GM23338 (cell line): ENCODE data around the gene SOST. TPM values are rescaled to one million over a fixed set of nuclear protein-coding genes. Genes with fewer than 3 reads are reported as not detected.

ENCODE experiments used
- ATAC-seq: fragments of 200-7000 bp; cut with Tn5 transposase; 3 replicates; pipeline ENCODE4 v1.9.1; 2020
- DNase-seq: peaks from one replicate; pipeline ENCODE4 v3.0.0-alpha.2; 2015; ENCODE audit warnings: low spot score
- H2AFZ ChIP-seq: fragments of 200-600 bp; sonication (generic); 2 replicates; pipeline ENCODE4 v1.8.0; 2016; ENCODE audit warnings: antibody characterized with exemption, mild to moderate bottlenecking, moderate library complexity
- H3F3A ChIP-seq: fragments of 200-600 bp; sonication (generic); replicated peaks from 2 replicates; pipeline ENCODE4 v1.8.0; 2017; ENCODE audit warnings: antibody characterized with exemption, mixed run types, low read depth
- H3K27ac ChIP-seq: fragments of 200-600 bp; sonication (generic); 2 replicates; pipeline ENCODE4 v1.6.1; 2016; ENCODE audit warnings: low read depth
- H3K27me3 ChIP-seq: fragments of 200-600 bp; sonication (generic); 2 replicates; pipeline ENCODE4 v1.8.0; 2016; ENCODE audit warnings: mild to moderate bottlenecking, mixed run types, moderate library complexity; ENCODE audit not compliant: insufficient read depth
- H3K36me3 ChIP-seq: fragments of 200-600 bp; sonication (generic); 2 replicates; pipeline ENCODE4 v1.8.0; 2016; ENCODE audit warnings: mild to moderate bottlenecking; ENCODE audit not compliant: insufficient read depth
- H3K4me1 ChIP-seq: fragments of 200-600 bp; sonication (generic); 2 replicates; pipeline ENCODE4 v1.8.0; 2016; ENCODE audit warnings: mild to moderate bottlenecking, moderate library complexity; ENCODE audit not compliant: insufficient read depth
- H3K4me2 ChIP-seq: fragments of 200-600 bp; sonication (generic); 2 replicates; pipeline ENCODE4 v1.7.1; 2017; ENCODE audit warnings: mixed run types
- H3K4me3 ChIP-seq: fragments of 200-600 bp; sonication (generic); 2 replicates; pipeline ENCODE4 v1.6.1; 2016; ENCODE audit warnings: mixed run types
- H3K79me2 ChIP-seq: fragments of 200-600 bp; sonication (generic); replicated peaks from 2 replicates; pipeline ENCODE4 v1.8.0; 2017; ENCODE audit warnings: mild to moderate bottlenecking; ENCODE audit not compliant: insufficient read depth
- H3K9me2 ChIP-seq: fragments of 200-600 bp; sonication (generic); 2 replicates; pipeline ENCODE4 v1.8.0; 2017; ENCODE audit not compliant: insufficient read depth
- H4K20me1 ChIP-seq: fragments of 200-600 bp; sonication (generic); replicated peaks from 2 replicates; pipeline ENCODE4 v1.8.0; 2017; ENCODE audit warnings: mild to moderate bottlenecking; ENCODE audit not compliant: insufficient read depth
- H3K27ac Mint-ChIP-seq: 2 replicates; pipeline ENCODE4 v1.8.0; 2020; ENCODE audit warnings: inconsistent platforms, mild to moderate bottlenecking, moderate library complexity, mixed read lengths
- H3K27me3 Mint-ChIP-seq: 3 replicates; pipeline ENCODE4 v1.8.0; 2022; ENCODE audit warnings: low read depth, mild to moderate bottlenecking, moderate library complexity, mixed read lengths, inconsistent platforms; ENCODE audit not compliant: insufficient read depth, poor library complexity
- H3K36me3 Mint-ChIP-seq: 3 replicates; pipeline ENCODE4 v1.8.0; 2021; ENCODE audit warnings: low read depth, mild to moderate bottlenecking, inconsistent platforms, moderate library complexity, mixed read lengths
- H3K4me1 Mint-ChIP-seq: 3 replicates; pipeline ENCODE4 v1.8.0; 2020; ENCODE audit warnings: mild to moderate bottlenecking, inconsistent platforms, mixed read lengths
- H3K4me3 Mint-ChIP-seq: 3 replicates; pipeline ENCODE4 v1.8.0; 2021; ENCODE audit warnings: moderate library complexity, mild to moderate bottlenecking, inconsistent platforms, mixed read lengths
- H3K9me3 Mint-ChIP-seq: 3 replicates; pipeline ENCODE4 v1.8.0; 2020; ENCODE audit warnings: moderate library complexity, mild to moderate bottlenecking, inconsistent platforms, mixed read lengths
- CREB1 ChIP-seq: fragments of 250-450 bp; sonication (Bioruptor Pico); IDR thresholded peaks from 2 replicates; pipeline ENCODE4 v1.5.0; 2020; ENCODE audit warnings: low read depth, mild to moderate bottlenecking, moderate library complexity
- EZH2 ChIP-seq: fragments of 200-600 bp; sonication (generic); IDR thresholded peaks from one replicate; pipeline ENCODE4 v1.8.0; 2017; ENCODE audit warnings: antibody characterized with exemption, mild to moderate bottlenecking, low read depth; ENCODE audit not compliant: unreplicated experiment
- EZH2phosphoT487 ChIP-seq: fragments of 200-600 bp; sonication (generic); IDR thresholded peaks from one replicate; pipeline ENCODE4 v1.8.1; 2018; ENCODE audit warnings: antibody characterized with exemption; ENCODE audit not compliant: unreplicated experiment
- JUNB ChIP-seq: IDR thresholded peaks from one replicate; pipeline ENCODE4 v1.6.1; 2016; ENCODE audit warnings: antibody characterized with exemption; ENCODE audit not compliant: unreplicated experiment
- NANOG ChIP-seq: IDR thresholded peaks from 2 replicates; pipeline ENCODE4 v1.6.1; 2016; ENCODE audit warnings: antibody characterized with exemption, borderline replicate concordance
- POLR2AphosphoS5 ChIP-seq: IDR thresholded peaks from 2 replicates; pipeline ENCODE4 v1.6.1; 2016; ENCODE audit warnings: antibody characterized with exemption, low read depth
- STAT1 ChIP-seq: IDR thresholded peaks from one replicate; pipeline ENCODE4 v1.6.1; 2016; ENCODE audit warnings: antibody characterized with exemption; ENCODE audit not compliant: unreplicated experiment
- ZNF114 ChIP-seq: fragments of 250-450 bp; sonication (Bioruptor Pico); IDR thresholded peaks from 2 replicates; pipeline ENCODE4 v1.5.0; 2020; ENCODE audit warnings: mild to moderate bottlenecking, moderate library complexity
- ZNF331 ChIP-seq: fragments of 250-450 bp; sonication (Bioruptor Pico); IDR thresholded peaks from 2 replicates; pipeline ENCODE4 v1.5.0; 2020; ENCODE audit warnings: low read depth, mild to moderate bottlenecking, moderate library complexity
- polyA plus RNA-seq: library from polyadenylated mRNA; unstranded; fragments of >200 nt; fragmentation: Nextera tagmentation; extraction: Ambion mirVana; gene quantifications from 2 replicates; pipeline ENCODE4 v1.2.1, GENCODE V29; 2016
- total RNA-seq: library from RNA; depleted of rRNA; stranded (reverse); fragments of >200 nt; shearing (Covaris generic); gene quantifications from 2 replicates; pipeline ENCODE4 v1.2.3, GENCODE V29; 2014
- TF ChIP-seq, protein P1 (sequence below), 2 experiments: fragments of 200-600 bp in 1 of 2; sonication (generic) in 1 of 2; conservative IDR thresholded peaks; 2 replicates each; pipeline versions ENCODE4 v1.5.1 to v1.6.1; 2016 to 2017; ENCODE audit warnings: antibody characterized with exemption in 2 of 2, low read depth in 2 of 2, mild to moderate bottlenecking in 2 of 2, moderate library complexity in 1 of 2
- TF ChIP-seq, protein P2 (sequence below): IDR thresholded peaks from one replicate; pipeline ENCODE4 v1.6.1; 2018; ENCODE audit warnings: antibody characterized with exemption; ENCODE audit not compliant: unreplicated experiment
- TF ChIP-seq, protein P3 (sequence below): fragments of 250-450 bp; sonication (Bioruptor Pico); IDR thresholded peaks from 2 replicates; pipeline ENCODE4 v1.5.0; 2020; ENCODE audit warnings: mild to moderate bottlenecking, moderate library complexity
- TF ChIP-seq, protein P4 (sequence below): IDR thresholded peaks from 2 replicates; pipeline ENCODE4 v1.6.1; 2016; ENCODE audit warnings: antibody characterized with exemption

The SOST gene
- total and polyA plus RNA-seq, 2 experiments from 2014 or later: not detected

DNA sequence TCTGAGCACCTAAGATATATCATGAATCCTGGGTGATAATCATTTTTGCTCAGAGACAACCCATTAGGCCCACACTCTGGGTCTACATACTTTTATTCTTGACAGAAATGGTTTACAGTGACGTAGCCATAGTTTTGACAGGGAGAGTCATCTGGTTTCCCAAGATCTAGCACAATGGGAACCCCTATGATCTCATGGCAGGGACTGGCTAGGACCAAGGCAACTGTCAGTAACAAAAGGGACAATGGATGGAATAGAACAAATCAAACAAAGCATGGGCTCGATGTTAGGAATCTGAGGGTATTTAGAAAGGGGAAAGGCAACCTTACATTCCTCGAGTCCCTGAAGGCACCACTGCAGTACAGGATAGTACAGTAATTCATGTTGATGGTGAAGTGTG is 42.1 kb upstream of the SOST start:
- Histone ChIP-seq H3K4me2 (no peak overlapping the region), H3K27me3 (no peaks in the 10 kb centered on the region), H2AFZ (no peak overlapping the region), H3K36me3 (peaks cover 2% of the 10 kb centered on the region; the same call in 1 of the 2 replicates), H3F3A (no peaks in the 10 kb centered on the region; the same call in 1 of the 2 replicates), H3K27ac (no peak overlapping the region), H3K79me2 (no peaks in the 10 kb centered on the region), H4K20me1 (no peaks in the 10 kb centered on the region), H3K4me3 (no peak overlapping the region), H3K9me2 (no peaks in the 10 kb centered on the region), H3K4me1 (peaks cover 37% of the 10 kb centered on the region)
- ATAC-seq (no peak), DNase-seq (no peak)
- Mint-ChIP-seq H3K27me3 (peaks cover 3% of the 10 kb centered on the region), H3K27ac (no peak overlapping the region), H3K4me1 (peaks cover 39% of the 10 kb centered on the region), H3K36me3 (peaks cover 26% of the 10 kb centered on the region; the same call in 2 of the 3 replicates), H3K9me3 (peaks cover 37% of the 10 kb centered on the region), H3K4me3 (no peak overlapping the region)
- no peak for TF ChIP-seq ZNF114 (CRISPR knock-in tag)
- no peak for TF ChIP-seq CREB1 (CRISPR knock-in tag)
- no peak for TF ChIP-seq EZH2phosphoT487
- no peak for TF ChIP-seq POLR2AphosphoS5
- TF ChIP-seq, protein P1, sequence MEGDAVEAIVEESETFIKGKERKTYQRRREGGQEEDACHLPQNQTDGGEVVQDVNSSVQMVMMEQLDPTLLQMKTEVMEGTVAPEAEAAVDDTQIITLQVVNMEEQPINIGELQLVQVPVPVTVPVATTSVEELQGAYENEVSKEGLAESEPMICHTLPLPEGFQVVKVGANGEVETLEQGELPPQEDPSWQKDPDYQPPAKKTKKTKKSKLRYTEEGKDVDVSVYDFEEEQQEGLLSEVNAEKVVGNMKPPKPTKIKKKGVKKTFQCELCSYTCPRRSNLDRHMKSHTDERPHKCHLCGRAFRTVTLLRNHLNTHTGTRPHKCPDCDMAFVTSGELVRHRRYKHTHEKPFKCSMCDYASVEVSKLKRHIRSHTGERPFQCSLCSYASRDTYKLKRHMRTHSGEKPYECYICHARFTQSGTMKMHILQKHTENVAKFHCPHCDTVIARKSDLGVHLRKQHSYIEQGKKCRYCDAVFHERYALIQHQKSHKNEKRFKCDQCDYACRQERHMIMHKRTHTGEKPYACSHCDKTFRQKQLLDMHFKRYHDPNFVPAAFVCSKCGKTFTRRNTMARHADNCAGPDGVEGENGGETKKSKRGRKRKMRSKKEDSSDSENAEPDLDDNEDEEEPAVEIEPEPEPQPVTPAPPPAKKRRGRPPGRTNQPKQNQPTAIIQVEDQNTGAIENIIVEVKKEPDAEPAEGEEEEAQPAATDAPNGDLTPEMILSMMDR (conservative IDR thresholded peaks at IDR 0.05; ENCODE audit: low read depth in 2 of 2): no peak
- TF ChIP-seq, protein P2, sequence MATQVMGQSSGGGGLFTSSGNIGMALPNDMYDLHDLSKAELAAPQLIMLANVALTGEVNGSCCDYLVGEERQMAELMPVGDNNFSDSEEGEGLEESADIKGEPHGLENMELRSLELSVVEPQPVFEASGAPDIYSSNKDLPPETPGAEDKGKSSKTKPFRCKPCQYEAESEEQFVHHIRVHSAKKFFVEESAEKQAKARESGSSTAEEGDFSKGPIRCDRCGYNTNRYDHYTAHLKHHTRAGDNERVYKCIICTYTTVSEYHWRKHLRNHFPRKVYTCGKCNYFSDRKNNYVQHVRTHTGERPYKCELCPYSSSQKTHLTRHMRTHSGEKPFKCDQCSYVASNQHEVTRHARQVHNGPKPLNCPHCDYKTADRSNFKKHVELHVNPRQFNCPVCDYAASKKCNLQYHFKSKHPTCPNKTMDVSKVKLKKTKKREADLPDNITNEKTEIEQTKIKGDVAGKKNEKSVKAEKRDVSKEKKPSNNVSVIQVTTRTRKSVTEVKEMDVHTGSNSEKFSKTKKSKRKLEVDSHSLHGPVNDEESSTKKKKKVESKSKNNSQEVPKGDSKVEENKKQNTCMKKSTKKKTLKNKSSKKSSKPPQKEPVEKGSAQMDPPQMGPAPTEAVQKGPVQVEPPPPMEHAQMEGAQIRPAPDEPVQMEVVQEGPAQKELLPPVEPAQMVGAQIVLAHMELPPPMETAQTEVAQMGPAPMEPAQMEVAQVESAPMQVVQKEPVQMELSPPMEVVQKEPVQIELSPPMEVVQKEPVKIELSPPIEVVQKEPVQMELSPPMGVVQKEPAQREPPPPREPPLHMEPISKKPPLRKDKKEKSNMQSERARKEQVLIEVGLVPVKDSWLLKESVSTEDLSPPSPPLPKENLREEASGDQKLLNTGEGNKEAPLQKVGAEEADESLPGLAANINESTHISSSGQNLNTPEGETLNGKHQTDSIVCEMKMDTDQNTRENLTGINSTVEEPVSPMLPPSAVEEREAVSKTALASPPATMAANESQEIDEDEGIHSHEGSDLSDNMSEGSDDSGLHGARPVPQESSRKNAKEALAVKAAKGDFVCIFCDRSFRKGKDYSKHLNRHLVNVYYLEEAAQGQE: no peak
- TF ChIP-seq STAT1: no peak
- TF ChIP-seq, protein P3, sequence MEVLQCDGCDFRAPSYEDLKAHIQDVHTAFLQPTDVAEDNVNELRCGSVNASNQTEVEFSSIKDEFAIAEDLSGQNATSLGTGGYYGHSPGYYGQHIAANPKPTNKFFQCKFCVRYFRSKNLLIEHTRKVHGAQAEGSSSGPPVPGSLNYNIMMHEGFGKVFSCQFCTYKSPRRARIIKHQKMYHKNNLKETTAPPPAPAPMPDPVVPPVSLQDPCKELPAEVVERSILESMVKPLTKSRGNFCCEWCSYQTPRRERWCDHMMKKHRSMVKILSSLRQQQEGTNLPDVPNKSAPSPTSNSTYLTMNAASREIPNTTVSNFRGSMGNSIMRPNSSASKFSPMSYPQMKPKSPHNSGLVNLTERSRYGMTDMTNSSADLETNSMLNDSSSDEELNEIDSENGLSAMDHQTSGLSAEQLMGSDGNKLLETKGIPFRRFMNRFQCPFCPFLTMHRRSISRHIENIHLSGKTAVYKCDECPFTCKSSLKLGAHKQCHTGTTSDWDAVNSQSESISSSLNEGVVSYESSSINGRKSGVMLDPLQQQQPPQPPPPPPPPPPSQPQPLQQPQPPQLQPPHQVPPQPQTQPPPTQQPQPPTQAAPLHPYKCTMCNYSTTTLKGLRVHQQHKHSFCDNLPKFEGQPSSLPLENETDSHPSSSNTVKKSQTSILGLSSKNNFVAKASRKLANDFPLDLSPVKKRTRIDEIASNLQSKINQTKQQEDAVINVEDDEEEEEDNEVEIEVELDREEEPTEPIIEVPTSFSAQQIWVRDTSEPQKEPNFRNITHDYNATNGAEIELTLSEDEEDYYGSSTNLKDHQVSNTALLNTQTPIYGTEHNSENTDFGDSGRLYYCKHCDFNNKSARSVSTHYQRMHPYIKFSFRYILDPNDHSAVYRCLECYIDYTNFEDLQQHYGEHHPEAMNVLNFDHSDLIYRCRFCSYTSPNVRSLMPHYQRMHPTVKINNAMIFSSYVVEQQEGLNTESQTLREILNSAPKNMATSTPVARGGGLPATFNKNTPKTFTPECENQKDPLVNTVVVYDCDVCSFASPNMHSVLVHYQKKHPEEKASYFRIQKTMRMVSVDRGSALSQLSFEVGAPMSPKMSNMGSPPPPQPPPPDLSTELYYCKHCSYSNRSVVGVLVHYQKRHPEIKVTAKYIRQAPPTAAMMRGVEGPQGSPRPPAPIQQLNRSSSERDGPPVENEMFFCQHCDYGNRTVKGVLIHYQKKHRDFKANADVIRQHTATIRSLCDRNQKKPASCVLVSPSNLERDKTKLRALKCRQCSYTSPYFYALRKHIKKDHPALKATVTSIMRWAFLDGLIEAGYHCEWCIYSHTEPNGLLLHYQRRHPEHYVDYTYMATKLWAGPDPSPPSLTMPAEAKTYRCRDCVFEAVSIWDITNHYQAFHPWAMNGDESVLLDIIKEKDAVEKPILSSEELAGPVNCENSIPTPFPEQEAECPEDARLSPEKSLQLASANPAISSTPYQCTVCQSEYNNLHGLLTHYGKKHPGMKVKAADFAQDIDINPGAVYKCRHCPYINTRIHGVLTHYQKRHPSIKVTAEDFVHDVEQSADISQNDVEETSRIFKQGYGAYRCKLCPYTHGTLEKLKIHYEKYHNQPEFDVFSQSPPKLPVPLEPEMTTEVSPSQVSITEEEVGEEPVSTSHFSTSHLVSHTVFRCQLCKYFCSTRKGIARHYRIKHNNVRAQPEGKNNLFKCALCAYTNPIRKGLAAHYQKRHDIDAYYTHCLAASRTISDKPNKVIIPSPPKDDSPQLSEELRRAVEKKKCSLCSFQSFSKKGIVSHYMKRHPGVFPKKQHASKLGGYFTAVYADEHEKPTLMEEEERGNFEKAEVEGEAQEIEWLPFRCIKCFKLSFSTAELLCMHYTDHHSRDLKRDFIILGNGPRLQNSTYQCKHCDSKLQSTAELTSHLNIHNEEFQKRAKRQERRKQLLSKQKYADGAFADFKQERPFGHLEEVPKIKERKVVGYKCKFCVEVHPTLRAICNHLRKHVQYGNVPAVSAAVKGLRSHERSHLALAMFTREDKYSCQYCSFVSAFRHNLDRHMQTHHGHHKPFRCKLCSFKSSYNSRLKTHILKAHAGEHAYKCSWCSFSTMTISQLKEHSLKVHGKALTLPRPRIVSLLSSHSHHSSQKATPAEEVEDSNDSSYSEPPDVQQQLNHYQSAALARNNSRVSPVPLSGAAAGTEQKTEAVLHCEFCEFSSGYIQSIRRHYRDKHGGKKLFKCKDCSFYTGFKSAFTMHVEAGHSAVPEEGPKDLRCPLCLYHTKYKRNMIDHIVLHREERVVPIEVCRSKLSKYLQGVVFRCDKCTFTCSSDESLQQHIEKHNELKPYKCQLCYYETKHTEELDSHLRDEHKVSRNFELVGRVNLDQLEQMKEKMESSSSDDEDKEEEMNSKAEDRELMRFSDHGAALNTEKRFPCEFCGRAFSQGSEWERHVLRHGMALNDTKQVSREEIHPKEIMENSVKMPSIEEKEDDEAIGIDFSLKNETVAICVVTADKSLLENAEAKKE (CRISPR knock-in tag): no peak
- no peak for TF ChIP-seq NANOG
- TF ChIP-seq EZH2: no peak
- TF ChIP-seq JUNB: no peak
- TF ChIP-seq, protein P4, sequence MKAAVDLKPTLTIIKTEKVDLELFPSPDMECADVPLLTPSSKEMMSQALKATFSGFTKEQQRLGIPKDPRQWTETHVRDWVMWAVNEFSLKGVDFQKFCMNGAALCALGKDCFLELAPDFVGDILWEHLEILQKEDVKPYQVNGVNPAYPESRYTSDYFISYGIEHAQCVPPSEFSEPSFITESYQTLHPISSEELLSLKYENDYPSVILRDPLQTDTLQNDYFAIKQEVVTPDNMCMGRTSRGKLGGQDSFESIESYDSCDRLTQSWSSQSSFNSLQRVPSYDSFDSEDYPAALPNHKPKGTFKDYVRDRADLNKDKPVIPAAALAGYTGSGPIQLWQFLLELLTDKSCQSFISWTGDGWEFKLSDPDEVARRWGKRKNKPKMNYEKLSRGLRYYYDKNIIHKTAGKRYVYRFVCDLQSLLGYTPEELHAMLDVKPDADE: no peak
- TF ChIP-seq ZNF331 (CRISPR knock-in tag): no peak
